ENCODE data around the gene PPP4R3A. TPM values are rescaled to one million over a fixed set of nuclear protein-coding genes. Genes with fewer than 3 reads are reported as not detected.

Gene PPP4R3A
- total RNA-seq, 1 experiment from 2014 or later: 148 TPM

GRCh38 chr14:91493169-91493568 lies 16.9 kb downstream of the PPP4R3A start:
- Mint-ChIP-seq H3K9me3 (no peaks in the 10 kb centered on the region), H3K27ac (no peak overlapping the region), H3K27me3 (ENCODE audit: low read depth) (no peaks in the 10 kb centered on the region), H3K4me1 (peaks cover 24 to 27% of the 10 kb centered on the region in 2 experiments), H3K36me3 (ENCODE audit: insufficient read depth in 1 of 3, low read depth in 3 of 3) (peaks cover 3 to 22% (median 20%) of the 10 kb centered on the region in 3 experiments; a peak in 4 of 7 replicates), H3K4me3 (no peak overlapping the region)
- H3K14ac ChIP-seq (ENCODE audit: insufficient read depth, low read length): no peak overlapping the region
- H3K4me1 ChIP-seq (ENCODE audit: insufficient read depth, low read length): no peaks in the 10 kb centered on the region
- H3K4me2 ChIP-seq (ENCODE audit: insufficient read depth, insufficient read length, low read length): no peak overlapping the region
- H3K9ac ChIP-seq (ENCODE audit: extremely low read depth, insufficient read length, low read length): no peak overlapping the region
- TF ChIP-seq CTCF (conservative IDR thresholded peaks at IDR 0.05): no peak
- no peak overlapping the region for H4K8ac ChIP-seq (replicated peaks; ENCODE audit: insufficient read length, low read depth, low read length)
- no peak for DNase-seq
- H3K27ac ChIP-seq (ENCODE audit: insufficient read length, low read depth, low read length): no peak overlapping the region
- WGBS (ENCODE audit: extremely low coverage, insufficient read length, low lambda C conversion rate): no CpG with 5 or more reads among the region's 3 CpGs
- no peak overlapping the region for H3K23ac ChIP-seq (ENCODE audit: insufficient read length, low read depth, low read length)
- no peak overlapping the region for H2AK5ac ChIP-seq (ENCODE audit: insufficient read length, low read length)
- no peaks in the 10 kb centered on the region for H4K20me1 ChIP-seq (ENCODE audit: control insufficient read depth, insufficient read depth, insufficient read length)
- no peaks in the 10 kb centered on the region for H3K9me3 ChIP-seq (ENCODE audit: control insufficient read depth, low read depth, low read length)
- H4K91ac ChIP-seq (ENCODE audit: insufficient read length, low read depth, low read length): no peak overlapping the region
- H3K56ac ChIP-seq (ENCODE audit: insufficient read length, low read depth, low read length): no peak overlapping the region
- H3K23me2 ChIP-seq (ENCODE audit: insufficient read length, low read depth, low read length, poor library complexity, severe bottlenecking): no peaks in the 10 kb centered on the region
- no peak overlapping the region for H3K18ac ChIP-seq (ENCODE audit: insufficient read length, low read depth, low read length)
- H2BK20ac ChIP-seq (ENCODE audit: low read depth, low read length, poor library complexity, severe bottlenecking): no peak overlapping the region
- no peak overlapping the region for H3T11ph ChIP-seq (ENCODE audit: low read length)
- H3K79me2 ChIP-seq (ENCODE audit: insufficient read depth, low read length): peaks cover 48% of the 10 kb centered on the region; the same call in 1 of the 2 replicates
- H2BK120ac ChIP-seq (ENCODE audit: low read depth, low read length, poor library complexity, severe bottlenecking): peak overlapping the region; percentile 61
- H2BK15ac ChIP-seq (ENCODE audit: low read depth, low read length): no peak overlapping the region
- no peak overlapping the region for H4K5ac ChIP-seq (ENCODE audit: insufficient read length, low read depth, low read length)
- H3K79me1 ChIP-seq (ENCODE audit: insufficient read depth, low read depth, low read length, poor library complexity, severe bottlenecking): peaks cover 8% of the 10 kb centered on the region
- no peak overlapping the region for H2BK5ac ChIP-seq (ENCODE audit: insufficient read length, low read length)
- H2AFZ ChIP-seq (ENCODE audit: low read length): no peak overlapping the region
- H3K4ac ChIP-seq (ENCODE audit: low read depth, low read length): no peak overlapping the region
- no peak overlapping the region for H2BK12ac ChIP-seq (ENCODE audit: insufficient read length, low read depth, low read length)
- no peaks in the 10 kb centered on the region for H3K27me3 ChIP-seq (ENCODE audit: insufficient read depth, low read length)
